ENCODE data around the gene BRCA2.

Gene BRCA2

DNA sequence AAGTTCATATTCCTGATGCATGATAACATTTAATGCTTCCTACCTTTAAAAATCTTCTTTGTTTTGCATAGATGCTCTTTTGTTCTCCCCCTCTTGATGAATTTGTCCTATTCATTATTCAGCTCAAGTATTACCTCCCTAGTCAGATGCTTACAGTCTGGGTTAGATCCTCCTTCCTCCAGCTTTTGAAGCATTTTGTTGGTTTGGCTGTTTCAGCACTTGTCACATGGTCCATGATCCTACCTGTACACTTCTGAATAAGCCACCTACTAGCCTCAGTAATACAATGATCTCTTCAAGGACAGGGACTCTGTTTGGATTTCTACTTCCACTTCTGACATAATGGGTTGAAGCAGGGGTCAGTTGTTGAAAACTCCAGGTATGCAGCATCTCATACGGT, 75.2 kb downstream of the BRCA2 start:
- DNase-seq: no peak

DNA sequence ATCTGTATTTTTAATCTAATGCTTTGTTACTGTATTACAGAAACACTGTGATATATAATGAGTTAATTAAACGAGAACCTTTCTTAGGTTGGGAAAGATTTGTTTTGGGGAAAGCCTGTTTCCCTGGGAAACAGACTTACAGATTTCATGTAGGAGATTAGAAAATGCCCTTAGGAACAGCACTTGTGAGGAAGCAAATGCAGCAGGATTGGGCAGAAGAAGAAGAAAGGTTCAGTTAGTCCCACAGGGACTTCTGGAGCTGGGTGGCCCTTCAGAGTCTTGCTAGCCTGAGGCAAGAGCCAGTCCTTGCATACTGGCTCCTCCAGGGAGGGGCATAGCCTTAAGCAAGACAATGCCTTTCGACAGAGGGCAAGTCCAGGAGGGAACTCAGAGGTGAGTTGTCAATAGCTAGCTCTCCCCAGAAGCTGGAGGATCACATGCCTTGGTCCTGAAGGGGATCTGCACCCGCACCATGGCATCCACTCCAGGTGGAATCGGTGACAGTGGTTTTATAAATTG, 75.9 kb downstream of the BRCA2 start:
- DNase-seq: no peak

DNA sequence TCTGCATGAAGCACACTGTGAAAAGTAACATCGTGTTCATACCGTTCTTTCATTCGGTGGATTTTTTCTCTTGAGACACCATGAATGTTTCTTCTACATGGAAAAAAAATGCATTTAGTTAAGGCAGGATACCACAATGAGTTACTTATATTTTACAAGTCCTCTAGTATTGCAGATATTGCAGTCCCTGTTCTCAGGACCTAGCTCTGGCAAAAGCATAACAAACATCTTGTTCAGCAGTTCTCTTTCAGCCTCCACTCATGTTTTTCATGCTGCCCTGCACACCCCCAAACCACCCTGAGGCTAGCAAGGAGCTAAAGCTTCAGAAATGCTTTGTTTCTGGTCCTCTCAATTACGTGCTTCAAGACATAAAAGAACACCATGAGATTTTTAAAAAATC, 87.8 kb downstream of the BRCA2 start:
- no peak for DNase-seq

DNA sequence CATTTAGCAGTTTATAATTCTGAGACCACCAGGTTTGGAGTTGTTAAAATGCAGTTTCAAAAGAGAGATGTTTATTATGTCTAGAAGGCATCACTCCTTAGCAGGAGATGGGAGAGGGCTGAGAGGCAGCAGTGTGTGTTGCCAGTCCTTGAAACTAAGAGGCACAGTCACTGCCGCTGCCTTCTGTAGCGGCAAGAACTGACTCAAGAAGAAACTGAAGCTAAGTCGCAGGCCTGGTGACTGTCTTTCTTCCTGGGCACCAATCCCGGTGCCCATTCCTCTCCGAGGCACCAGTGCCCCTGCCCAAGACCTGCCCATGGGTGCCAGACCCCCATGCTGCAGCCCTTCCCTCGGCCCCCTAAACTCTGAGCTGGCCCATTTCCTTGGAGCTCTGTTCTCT, 92.5 kb downstream of the BRCA2 start:
- DNase-seq: no peak

DNA sequence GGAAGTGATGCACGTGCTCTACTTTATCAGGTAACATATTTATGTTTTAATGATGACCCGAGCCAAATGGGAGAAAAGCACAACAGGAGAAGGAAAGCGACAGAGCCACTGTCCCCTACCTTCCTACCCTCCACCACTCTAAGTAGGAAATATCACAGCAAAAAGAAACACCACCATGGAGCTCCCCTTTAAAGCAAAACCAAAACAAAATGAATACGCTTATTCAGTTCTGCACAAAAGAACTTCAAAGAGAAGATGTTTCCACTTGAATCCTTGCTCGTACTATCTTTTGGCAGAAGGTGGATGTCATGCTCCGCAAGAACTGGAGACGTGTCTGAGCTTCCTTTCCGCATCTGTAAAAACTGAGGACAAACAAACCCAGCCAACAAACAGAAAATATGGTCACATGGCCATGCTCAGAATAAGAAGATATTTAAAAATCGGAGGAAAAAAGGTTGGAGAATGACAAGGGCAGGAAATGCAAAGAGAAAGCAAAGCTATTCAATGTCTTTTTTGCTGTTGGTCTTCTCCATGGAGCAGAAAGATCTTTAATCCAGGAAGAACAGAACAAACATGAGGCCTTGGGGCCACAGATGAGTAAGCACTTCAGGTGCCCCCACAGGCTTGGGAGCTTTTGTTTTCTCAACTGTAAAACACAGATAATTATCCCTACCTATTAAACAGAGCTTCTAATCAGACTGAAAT, 93.1 kb downstream of the BRCA2 start:
- DNase-seq: no peak

DNA sequence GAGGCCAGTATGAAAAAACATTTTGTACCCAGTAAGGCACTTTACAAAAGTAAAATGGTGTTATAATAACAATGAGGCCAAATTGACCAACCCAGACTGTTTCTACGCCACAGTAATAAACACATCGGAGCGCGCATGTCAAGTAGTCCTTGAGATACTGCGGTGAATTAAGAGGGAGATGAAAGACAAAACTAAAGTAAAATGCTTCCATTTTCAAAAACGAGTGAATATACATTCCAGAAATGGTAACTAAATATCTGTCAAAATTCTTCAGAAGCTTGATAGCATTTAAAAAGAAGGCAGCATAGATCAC, 93.6 kb downstream of the BRCA2 start:
- no peak for DNase-seq

DNA sequence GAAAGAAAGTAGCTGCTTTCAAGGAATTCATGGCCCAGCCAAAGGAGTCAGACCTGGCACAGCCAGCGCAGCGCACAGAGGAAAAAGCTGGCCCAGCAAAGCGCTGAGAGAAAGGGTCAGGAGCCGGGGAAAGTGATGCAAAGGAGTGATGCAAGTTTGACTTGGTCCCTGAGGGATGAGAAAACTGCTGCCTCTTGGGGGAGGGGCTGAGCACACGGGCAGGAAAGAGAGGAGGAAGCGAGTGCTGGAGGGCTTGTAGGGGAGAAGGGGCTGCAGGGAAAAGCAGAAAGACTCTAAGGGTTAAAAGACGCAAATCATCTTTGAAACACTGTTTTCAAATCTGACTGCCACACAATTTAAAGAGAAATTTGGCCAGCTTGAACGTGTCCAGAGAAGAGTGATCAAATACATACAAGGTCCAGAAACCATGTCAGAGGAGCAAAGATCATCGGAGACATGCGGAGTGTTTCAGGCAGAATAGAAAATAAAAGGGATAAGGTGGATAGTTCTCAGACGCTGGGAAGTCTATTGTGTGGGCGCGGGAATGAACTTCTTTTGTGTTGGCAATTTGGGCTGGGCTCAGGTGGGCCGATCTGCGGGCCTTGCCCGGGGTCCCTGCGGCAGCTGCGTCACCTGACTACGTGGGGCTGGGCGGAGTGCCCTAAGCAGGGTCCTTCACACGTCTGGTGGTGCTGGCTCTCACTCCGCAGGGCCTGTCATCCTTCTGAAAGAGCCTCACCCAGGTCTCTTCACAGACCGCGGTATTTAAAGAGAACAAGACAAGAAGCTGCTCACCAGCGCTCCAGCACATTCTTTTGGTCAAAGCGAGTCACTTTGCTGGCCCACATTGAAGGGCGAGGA, 94.5 kb downstream of the BRCA2 start:
- no peak for DNase-seq

DNA sequence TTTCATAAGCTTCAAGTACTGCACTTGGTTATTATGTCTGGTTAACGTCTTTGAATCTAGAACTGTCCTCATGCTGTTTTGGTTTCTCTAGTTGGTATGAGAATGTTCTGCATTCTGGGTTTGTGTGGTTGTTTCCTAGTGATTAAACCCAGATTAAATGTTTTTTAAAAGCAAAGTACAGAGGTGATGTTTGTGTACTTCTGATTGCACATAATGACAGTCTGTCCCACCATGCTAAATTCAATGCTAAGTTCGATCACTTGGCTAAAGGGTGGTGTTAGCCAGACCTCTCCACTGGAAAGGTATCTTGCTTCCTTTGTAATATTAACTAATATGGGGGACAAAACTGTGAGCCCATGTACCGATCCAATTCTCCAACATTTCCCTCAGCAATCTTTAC, 98.0 kb downstream of the BRCA2 start:
- DNase-seq: no peak

DNA sequence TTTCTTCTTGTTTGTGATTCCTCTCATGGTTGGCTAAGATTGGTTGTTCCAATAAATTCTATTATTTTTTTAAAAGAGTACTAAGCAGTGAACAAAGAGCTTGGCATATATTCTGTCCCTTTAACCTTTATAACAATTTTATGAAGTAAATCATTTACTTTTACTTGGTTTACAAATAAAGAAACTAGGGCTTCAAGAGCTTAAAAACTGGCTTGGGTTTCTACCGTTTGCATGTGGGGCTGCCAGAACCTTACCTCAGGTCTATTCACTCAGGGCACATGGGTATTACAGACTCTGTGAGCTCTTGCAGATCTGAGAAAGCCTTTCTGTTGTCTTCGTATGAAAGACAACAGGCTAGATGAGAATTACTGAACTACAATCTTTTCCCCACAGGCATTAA, 99.3 kb downstream of the BRCA2 start:
- no peak for DNase-seq

DNA sequence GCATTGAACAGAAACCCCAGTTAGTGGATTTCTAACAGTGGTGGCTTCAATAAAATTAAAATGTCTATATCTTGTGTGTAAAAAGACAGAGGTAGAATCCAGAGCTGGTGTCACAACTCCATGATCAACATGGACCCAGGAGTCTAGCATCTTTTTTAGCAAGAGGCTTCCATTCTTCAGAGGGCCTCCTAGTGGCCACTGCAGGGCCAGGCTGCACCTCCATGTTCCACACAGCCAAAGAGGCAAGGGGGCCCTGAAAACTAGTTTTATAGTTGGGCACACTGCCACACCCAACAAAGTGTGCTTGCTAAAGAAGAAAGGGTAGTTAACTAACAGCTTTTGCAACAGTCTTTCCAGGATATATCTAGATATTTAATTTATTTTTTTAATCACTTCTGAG, 99.7 kb downstream of the BRCA2 start:
- DNase-seq: peak; percentile 13

DNA sequence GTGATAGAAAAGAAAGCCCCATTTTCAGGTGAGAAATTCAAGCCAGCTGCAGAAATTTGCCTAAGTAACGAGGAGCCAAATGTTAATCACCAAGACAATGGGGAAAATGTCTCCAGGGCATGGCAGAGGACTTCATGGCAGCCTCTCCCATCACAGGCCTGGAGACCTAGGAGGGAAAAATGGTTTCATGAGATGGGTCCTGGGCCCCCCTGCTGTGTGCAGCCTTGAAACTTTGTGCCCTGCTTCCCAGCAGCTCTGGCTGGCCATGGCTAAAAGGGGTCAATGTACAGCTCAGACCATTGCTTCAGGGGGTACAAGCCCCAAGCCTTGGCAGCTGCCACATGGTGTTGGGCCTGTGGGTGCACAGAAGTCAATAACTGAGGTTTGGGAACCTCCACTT, 102.7 kb downstream of the BRCA2 start:
- DNase-seq: no peak

DNA sequence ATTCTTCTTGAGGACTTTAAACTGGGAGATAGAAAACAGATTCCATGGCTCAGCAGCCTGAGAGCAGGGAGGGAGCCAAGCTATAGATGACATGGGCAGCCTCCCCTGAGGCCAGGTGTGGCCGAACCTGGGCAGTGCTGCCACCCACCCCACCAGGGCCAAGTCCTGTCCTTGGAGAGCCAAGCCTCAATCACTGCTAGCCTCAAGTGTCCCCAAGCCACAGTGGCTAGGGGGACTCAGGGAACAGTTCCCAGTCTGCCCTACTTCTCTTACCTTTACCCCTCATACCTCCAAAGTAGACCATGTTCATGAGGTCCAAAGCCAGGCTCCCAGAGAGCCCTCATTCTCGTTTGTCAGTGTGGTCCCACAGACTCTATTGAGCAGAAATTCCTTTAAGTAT, 104.6 kb downstream of the BRCA2 start:
- DNase-seq: no peak

DNA sequence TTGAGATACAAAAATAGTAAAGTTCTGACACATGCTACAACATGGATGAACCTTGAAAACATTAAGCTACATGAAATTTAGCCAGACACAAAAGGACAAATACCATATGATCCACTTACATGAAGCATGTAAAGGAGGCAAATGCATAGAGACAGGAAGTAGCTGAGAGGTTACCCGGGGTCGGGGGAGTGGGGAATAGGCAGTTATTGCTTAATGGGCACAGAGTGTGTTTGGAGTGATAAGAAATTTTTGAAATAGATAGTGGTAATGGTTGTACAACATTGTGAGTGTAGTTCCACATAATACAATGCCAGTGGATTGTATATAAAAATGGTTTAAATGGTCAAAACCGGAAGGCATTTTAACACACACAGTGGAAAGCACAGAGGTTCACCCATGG, 108.3 kb downstream of the BRCA2 start:
- no peak for DNase-seq

DNA sequence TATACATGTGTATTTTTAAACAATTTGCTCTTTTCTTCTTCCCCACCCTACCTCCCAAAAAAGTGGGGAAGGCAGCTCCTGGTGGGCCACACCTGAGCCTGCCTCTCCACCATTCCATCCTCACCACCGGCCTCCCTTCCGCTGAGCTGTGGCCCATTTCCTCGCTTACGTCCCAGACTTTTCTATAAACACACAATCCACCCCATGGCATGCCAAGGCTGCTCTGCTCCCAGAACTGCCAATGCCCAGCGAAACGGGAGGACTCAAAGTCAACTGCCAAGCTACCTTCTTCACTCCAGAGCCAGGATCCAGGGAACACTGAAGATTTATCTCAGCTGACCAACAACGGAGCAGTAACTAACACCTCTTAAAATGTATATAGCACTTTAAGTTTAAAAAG, 109.8 kb downstream of the BRCA2 start:
- no peak for DNase-seq

DNA sequence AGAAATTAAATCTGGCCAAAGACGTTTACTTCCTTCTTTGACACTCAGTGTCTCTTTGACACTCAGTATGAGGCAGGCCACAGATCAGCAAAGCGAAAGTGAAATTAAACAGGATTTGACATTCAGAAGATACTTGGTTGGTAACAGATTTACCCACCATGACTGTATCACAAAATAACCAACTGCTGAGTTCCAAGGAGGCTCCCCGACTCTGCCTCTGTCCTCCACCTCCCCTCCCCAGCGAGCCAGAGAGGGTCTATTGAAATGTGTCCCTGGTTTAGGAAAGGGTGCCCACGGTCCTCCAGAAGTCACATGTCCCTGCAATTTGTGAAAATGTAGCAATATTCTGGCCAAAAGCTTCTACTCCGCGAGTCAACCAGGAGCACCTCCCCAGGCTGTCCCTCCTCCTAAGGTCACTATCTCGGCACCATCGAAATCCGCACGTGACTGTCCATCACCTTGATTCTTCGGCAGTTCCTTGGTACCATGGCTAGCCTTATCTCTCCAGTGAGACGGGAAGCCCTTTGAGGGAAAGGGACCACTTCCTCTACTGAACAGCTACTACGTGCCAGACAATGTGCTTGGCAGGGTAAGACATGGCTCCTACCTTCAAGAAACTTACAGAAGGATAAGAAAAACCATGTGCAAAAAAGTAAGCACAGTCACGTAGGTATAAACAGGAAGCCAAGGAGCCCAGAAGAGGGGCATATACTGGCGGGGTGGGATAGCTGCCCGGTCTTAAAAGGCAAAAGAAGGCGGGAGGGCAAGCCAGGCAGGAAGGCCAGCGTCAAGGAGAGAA, 111.1 kb downstream of the BRCA2 start:
- peak; percentile 80 for DNase-seq

DNA sequence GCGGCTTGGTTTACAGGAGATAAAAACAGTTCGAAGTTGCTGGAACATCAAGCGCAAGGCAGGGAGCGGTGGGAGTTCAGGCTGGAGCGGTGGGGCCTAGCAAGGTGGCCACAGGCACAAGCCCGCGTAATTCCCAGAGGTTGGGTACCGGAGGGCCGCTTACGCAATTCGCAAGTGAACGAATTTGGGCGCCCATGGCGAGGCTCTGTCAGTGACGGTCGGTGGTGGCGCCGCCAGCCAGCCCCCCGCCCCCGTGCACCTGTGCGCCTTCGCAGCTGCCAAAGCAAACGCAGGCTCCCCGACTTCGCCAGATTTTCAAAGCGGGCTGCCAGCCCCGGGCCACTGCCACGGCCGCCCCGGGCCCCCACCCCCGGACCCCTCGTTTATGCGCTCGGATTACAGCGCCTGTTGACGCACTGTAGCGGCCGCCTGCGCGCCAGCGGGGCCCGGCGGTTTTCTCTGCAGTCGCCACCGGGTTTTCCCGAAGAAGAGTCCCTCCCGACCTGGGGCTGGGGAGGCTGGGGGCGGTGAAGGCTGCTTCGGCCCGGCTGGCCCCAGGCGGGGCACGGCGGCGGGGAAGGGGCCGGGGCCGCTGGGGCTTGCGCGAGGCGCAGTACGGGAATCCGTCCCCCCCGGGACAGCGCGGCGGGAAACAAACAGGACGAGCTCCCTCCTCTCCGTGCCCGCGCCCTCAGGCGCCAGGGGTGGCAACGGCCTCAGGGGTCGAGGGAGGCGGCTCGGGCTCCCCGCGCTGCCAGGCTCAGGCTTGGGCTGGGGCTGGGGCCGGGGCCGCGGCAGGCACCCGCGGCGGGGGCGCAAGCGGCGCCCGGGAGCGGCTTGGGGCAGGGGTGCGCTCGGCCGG, 111.9 kb downstream of the BRCA2 start:
- peak; percentile 44 for DNase-seq

DNA sequence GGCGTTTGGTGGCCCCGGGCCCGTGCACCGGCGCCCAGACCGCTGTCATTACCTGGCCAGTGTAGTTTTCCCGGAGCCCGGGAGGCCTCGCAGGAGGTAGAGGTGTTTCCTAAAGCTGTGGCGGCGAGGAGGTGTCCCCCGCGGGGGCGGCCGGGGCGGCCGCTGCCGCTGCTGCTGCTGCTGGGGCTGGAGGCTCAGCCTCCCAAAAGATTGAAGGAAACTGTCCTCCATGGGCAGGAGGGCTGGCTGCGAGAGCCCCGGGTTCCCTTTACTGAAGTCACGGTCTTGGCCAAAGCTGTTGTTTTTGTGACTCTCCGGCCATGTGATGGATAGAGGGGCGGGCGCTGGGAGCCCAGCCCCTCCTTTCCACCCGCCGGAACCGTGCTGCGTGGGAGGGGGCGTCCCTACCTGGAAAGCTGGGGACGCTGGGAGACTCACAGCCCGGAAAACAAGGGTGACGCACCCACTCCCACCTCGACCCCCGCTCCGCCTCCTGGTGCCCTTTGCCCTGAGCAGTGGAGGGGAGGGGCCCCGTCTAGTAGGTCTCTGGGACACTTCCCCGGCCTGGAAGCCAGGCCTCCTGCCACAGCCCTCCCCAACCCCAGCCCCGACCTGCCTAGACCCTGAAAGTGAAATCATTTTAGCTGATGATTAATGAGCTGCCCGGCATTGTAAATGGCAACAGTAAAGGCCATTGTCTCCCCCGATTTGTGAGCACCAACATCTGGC, 112.7 kb downstream of the BRCA2 start, which contains the start of gene N4BP2L1:
N4BP2L1 (minus strand) TSS at position 279 of the 729 bp plus-strand sequence; CDS start at position 231, 48 bp downstream.
- peak; percentile 90 for DNase-seq

DNA sequence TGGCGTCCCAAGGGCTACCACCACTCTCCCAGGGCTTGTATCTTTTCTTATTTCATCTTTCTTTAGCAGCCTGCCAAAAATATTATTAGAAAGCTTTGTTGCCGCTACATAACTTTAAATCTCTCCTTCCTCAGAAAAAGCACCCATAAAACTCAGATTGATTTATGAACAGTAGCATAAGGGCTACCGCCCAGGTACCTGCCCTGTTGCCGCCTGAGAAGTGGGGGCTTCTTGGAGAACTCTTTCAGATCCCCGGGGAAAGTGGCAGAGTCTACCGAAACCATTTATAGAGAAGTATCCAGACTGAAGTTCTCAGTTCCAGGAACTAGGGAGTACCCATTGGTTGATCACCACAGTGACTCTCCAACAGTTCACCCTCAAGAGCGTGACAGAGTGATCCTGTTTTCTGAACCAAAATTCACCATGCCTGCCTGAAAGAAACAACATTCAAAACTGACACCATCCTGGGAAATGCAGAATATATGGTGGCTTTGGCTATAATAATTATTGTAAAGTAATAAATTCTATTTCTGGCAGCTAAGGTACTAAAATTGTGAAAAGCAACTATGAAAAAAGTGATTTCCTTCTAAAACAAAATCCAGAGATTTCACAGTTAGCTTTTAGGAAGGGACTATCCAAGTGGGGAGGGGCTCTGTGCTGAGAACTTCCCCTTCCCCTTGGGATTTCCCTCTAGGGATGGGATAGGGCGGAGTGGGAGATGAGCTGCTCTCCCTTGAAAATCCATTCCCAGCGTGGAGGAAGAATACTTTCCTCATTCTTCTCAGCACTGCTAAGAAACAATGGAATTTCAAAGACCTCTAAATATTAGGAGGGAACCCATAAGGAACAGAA, 113.5 kb downstream of the BRCA2 start:
- peak; percentile 24 for DNase-seq

DNA sequence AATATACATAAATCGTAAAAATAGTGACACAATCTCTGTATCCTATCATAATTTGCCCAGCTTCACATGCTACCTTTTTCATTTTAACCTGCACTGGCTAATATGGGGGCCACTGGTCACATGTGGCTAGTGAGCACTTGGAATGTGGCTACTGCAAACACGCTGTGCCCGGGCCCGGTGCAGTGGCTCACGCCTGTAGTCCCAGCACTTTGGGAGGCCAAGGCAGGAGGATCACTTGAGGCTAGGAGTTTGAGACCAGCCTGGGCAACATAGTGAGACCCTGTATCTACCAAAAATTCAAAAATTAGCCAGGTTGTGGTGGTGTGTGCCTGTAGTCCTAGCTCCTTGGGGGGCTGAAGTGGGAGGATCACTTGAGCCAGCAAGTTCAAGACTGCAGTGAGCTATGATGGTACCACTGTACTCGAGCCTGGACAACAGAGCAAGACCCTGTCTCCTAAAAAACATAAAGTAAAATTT, 114.2 kb downstream of the BRCA2 start:
- DNase-seq: no peak

DNA sequence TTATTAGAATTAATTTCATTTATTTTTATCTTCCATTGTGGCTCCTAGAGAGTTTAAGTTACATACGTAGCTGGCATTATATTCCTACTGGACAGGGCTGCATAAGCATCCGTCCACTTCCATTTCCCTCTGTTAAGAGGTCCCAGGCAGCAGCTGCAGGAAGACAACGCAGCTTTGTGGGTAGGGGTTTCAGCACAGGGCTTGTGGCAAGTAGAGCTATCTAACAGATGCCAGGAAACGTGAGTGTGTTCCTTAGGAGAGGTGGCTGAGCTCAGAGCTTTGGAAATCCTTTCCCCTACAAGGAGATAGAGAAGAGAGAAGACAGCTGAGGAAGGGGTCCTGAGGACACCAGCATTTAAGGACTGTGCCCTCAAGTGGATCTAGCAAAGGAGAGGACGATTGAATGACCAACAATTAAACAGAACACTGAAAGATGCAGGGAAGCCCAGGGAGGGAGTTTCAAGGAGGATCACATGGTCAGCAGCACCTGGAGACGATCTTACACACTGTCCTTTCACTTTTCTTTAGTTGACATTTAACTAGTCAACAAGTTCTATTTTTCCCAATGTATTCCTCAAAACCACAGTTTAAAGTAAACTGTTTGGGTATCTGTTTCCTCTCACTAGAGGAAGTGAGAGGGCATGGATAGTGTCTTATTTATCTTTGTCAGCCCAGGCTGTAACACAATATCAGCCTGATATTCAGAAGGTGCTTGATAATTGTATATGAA, 114.9 kb downstream of the BRCA2 start:
- DNase-seq: no peak
